Lung (tissue), 12 donors: ENCODE measurements around the gene SLC12A1. TPM values are rescaled to one million over a fixed set of nuclear protein-coding genes. Genes with fewer than 3 reads are reported as not detected.

Experiments used
- ATAC-seq: fragments of 200-7000 bp; cut with Tn5 transposase; one replicate; pipeline ENCODE4 v1.9.1; 2020; ENCODE audit warnings: moderate number of reproducible peaks; ENCODE audit not compliant: insufficient read depth, low FRiP score
- DNase-seq, 3 donors: peaks; one replicate each; pipeline ENCODE4 v3.0.0-alpha.2; 2013 to 2017
- H3K27ac ChIP-seq, 2 donors: one replicate each; pipeline ENCODE4 v1.5.1; 2013; ENCODE audit warnings: mild to moderate bottlenecking in 2 of 2, moderate library complexity in 2 of 2, control low read depth in 1 of 2, inconsistent platforms in 1 of 2, low read depth in 1 of 2, low read length in 1 of 2
- H3K27me3 ChIP-seq, 3 donors: one replicate each; pipeline ENCODE4 v1.5.1; 2013; ENCODE audit warnings: low read length in 2 of 3; ENCODE audit not compliant: control insufficient read depth in 3 of 3, insufficient read depth in 3 of 3
- H3K36me3 ChIP-seq, 4 donors: one replicate each; pipeline ENCODE4 v1.5.1; 2013; ENCODE audit warnings: low read length in 4 of 4, mild to moderate bottlenecking in 1 of 4, moderate library complexity in 1 of 4; ENCODE audit not compliant: control insufficient read depth in 4 of 4, insufficient read depth in 4 of 4
- H3K4me1 ChIP-seq, 5 donors: one replicate each; pipeline ENCODE4 v1.5.1; 2013; ENCODE audit warnings: low read length in 5 of 5, mild to moderate bottlenecking in 2 of 5, moderate library complexity in 1 of 5; ENCODE audit not compliant: control insufficient read depth in 5 of 5, insufficient read depth in 5 of 5
- H3K4me3 ChIP-seq: one replicate; pipeline ENCODE4 v1.5.1; 2013; ENCODE audit warnings: mild to moderate bottlenecking, control low read depth, moderate library complexity
- H3K9ac ChIP-seq, 2 donors: one replicate each; pipeline ENCODE4 v1.5.1; 2013; ENCODE audit warnings: low read length in 2 of 2, control low read depth in 1 of 2; ENCODE audit not compliant: insufficient read depth in 1 of 2
- H3K9me3 ChIP-seq, 4 donors: one replicate each; pipeline ENCODE4 v1.5.1; 2013; ENCODE audit warnings: low read length in 3 of 4, mild to moderate bottlenecking in 1 of 4, moderate library complexity in 1 of 4; ENCODE audit not compliant: control insufficient read depth in 4 of 4, insufficient read depth in 3 of 4
- WGBS, 2 donors: extraction: QIAGEN DNeasy Blood & Tissue Kit; methylation state at CpG; one replicate each; pipeline ENCODE4 v1.1.7; 2013; 5-methylcytosine and 5-hydroxymethylcytosine counted together
- polyA plus RNA-seq, 2 donors: library from polyadenylated mRNA; stranded (reverse); fragments of 200-250 nt; gene quantifications; one replicate each; pipeline ENCODE4 v1.2.1, GENCODE V29; 2013
- total RNA-seq, 2 donors: library from RNA; depleted of rRNA in 1 of 2; stranded (reverse); fragments of >200 nt in 1 of 2; gene quantifications; one replicate each; pipeline ENCODE4 v1.2.1, GENCODE V29; 2014 to 2021
- TF ChIP-seq, protein P1 (sequence below): IDR thresholded peaks from 2 replicates; pipeline ENCODE4 v1.5.1; 2012; ENCODE audit warnings: mild to moderate bottlenecking; ENCODE audit errors: control extremely low read depth, extremely low read depth
- donor health status: control.
- donor health status: control.
- donor health status: Bipolar disorder and iron deficiency.
- donor health status: healthy.
- donor health status: DM: yes; HTN: yes; CAD: no.

The SLC12A1 gene
- total and polyA plus RNA-seq, 4 donors, result 0.03 TPM; not detected in 3

DNA sequence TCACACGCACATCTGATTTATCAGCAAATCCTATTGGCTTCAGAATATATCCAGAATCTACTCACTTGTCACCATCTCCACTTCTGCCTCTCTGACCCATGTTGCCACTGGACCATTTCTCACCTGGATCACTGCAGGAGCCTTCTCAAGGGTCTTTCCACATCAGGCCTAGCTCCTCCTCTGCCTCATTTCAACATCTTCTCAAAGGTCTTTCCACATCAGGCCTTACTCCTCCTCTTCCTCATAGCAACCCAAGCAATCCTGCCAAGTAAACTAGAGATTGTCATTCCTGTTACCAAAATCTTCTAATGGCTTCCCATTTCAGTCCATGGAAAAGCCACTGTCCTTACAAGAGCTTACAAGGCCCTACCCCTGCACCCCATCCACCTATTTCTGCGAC, 107.1 kb downstream of the SLC12A1 start:
- Histone ChIP-seq H3K36me3 (no peaks in the 10 kb centered on the region), H3K4me1 (no peaks in the 10 kb centered on the region), H3K27ac (no peak overlapping the region), H3K27me3 (no peaks in the 10 kb centered on the region), H3K9ac (no peak overlapping the region), H3K9me3 (no peaks in the 10 kb centered on the region), H3K4me3 (no peak overlapping the region)
- TF ChIP-seq, protein P1, sequence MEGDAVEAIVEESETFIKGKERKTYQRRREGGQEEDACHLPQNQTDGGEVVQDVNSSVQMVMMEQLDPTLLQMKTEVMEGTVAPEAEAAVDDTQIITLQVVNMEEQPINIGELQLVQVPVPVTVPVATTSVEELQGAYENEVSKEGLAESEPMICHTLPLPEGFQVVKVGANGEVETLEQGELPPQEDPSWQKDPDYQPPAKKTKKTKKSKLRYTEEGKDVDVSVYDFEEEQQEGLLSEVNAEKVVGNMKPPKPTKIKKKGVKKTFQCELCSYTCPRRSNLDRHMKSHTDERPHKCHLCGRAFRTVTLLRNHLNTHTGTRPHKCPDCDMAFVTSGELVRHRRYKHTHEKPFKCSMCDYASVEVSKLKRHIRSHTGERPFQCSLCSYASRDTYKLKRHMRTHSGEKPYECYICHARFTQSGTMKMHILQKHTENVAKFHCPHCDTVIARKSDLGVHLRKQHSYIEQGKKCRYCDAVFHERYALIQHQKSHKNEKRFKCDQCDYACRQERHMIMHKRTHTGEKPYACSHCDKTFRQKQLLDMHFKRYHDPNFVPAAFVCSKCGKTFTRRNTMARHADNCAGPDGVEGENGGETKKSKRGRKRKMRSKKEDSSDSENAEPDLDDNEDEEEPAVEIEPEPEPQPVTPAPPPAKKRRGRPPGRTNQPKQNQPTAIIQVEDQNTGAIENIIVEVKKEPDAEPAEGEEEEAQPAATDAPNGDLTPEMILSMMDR, result no peak
- 85 to 89% methylated on average over 2 of the region's 2 CpGs for WGBS, 2 donors
- ATAC-seq (no peak), DNase-seq (no peak)

DNA sequence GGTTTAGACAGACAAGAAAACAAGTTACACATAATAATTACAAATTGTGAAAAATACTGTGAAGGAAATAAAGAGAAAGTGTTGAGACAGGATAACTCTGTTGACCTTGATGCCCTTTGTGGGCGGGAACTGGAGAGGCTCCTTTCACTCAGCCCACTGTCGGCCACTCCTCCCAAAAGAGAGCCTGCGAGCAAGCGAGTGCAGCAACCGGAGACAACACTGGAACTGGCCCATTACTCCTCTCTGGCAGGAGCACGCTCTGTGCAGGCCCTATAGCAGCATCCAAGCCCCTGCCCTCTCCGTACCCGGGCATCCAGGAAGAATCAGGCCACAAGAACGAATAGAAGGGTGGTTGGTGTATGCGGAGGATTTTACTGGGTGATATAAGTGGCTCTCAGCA, 108.9 kb downstream of the SLC12A1 start:
- H3K4me1 ChIP-seq, result no peaks in the 10 kb centered on the region
- 88 to 89% methylated on average over 10 of the region's 10 CpGs for WGBS, 2 donors

DNA sequence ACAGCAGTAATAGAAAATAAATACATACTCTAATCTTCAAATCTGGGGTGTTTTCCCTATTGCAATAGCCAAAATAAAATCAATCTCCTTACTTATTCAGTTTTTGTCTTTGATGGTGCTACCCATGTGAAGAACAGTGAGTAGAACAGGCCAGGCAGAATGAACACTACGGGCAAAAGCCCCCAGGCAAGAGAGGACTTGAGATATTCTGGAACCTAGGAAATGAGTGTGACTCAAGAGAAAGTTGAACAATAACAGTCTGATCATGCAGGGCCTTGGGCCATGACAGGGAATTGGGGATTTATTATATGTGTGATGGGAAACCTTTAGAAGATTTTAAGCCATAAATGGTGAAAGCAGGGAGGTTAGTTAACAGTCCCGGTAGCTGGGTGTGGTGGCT, 111.1 kb downstream of the SLC12A1 start:
- no peaks in the 10 kb centered on the region for H3K9me3 ChIP-seq
- H3K4me1 ChIP-seq, result no peaks in the 10 kb centered on the region
- H3K36me3 ChIP-seq, result no peaks in the 10 kb centered on the region
- no peak overlapping the region for H3K27ac ChIP-seq
- no peak for DNase-seq
- WGBS, 2 donors, result 89 to 94% methylated on average over 2 of the region's 2 CpGs
- H3K27me3 ChIP-seq, result no peaks in the 10 kb centered on the region
- TF ChIP-seq, protein P1, result no peak
- no peak for ATAC-seq
- no peak overlapping the region for H3K4me3 ChIP-seq
- H3K9ac ChIP-seq, result no peak overlapping the region

More for the DNA sequence above, 108.9 kb downstream of the SLC12A1 start:
- H3K36me3 ChIP-seq, result no peaks in the 10 kb centered on the region
- TF ChIP-seq, protein P1, result no peak
- H3K9ac ChIP-seq, result no peak overlapping the region
- no peak for DNase-seq
- no peaks in the 10 kb centered on the region for H3K9me3 ChIP-seq
- no peak overlapping the region for H3K27ac ChIP-seq
- no peak overlapping the region for H3K4me3 ChIP-seq
- no peaks in the 10 kb centered on the region for H3K27me3 ChIP-seq
- no peak for ATAC-seq

DNA sequence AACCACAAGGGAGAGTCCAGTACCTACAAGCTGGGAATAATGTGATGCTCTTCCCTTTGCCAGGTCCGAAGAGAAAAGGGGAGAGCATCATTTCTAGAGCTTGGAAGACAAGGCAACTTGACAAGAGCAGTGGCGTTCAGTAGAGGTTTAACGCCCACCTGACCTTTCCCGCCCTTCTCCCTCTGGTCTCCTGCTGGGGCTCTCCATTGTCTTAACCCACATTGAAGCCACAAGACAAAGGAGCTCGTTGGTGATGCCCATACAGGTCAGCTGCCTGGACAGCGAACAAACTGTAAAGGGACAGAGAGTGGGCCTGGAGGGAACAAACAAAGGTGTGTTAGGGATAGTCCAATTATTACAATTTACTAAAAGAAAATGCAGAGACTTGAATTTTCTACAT, 112.0 kb downstream of the SLC12A1 start:
- no peak for ATAC-seq
- Histone ChIP-seq H3K9me3 (no peaks in the 10 kb centered on the region), H3K27me3 (no peaks in the 10 kb centered on the region), H3K9ac (no peak overlapping the region), H3K27ac (no peak overlapping the region), H3K36me3 (no peaks in the 10 kb centered on the region), H3K4me3 (no peak overlapping the region), H3K4me1 (no peaks in the 10 kb centered on the region)
- no peak for DNase-seq
- WGBS, 2 donors, result 68 to 75% methylated on average over 6 of the region's 6 CpGs
- TF ChIP-seq, protein P1, result no peak
